ENCODE measurements around the gene SORCS2.
"Not testable (repeated sequence)": the region's sequence is repeated elsewhere in the genome, so short reads cannot be mapped to it uniquely, and the experiment has no call there.

Gene SORCS2

DNA sequence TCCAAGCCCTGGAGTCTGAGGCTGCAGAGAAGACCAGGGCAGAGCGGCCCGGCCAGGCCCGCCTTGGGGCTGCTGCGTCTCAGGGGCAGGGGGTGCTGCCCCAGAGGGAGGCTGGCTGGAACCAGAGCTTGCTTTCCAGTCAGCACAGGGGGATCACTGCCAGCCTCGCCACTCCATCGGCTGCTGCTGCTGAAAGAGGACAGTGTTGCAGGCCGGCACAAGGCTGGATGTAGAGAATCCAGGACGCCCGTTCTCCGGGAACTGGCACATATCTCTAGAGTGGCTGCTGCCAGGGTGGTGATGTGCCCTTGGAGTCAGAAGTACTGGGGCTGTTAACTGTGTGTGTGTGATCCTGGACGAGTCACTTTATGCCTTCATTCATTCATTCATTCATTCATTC is 31.9 kb upstream of the SORCS2 start:
- DNase-seq (ENCODE audit: low read depth), result no peak

DNA sequence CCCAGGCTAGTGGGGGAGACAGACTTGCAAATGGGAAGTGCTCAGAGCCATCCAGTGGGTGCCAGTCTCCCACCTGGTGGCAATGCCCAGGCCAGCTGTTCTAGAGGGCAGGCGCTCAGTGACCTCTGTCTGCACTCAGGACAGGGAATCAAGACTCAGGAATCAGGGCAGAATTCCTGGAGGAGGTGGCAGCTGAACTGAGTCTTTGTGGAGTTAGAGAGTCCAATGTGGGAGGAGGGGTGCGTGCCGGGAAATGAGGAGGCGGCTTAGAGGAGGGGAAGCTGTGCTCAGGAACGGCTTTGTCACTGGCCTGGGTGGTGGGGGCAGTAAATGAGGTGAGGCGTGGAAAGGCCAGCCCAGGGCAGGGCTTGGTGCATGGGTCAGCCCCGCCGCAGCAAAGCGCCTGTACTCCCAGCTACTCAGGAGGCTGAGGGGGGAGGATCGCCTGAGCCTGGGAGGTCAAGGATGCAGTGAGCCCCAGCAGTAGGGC is 31.3 kb upstream of the SORCS2 start:
- DNase-seq (ENCODE audit: low read depth), result no peak

DNA sequence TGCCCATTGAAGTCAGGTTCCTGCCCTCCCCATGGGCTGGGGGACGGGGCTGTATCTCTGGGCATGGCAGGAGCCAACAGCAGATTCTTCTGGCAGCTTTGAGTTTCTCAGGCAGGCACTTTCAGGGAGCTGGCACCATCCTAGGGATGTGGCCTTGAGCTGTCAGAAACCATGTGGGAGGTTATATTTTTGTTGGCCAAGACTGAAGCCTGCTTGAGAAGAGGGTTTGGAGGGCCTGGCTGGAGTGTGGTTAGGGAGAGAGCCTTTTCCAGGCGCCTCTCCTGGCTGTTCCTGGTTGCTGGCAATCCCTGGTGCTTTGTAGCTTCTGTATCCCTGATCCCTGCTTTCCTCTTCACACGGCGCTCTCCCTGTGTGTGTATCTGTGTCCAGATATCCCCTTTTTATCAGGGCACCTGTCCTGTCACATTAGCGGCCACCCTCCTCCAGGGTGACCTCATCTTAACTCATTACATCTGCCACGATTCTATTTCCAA is 30.6 kb upstream of the SORCS2 start:
- DNase-seq (ENCODE audit: low read depth), result no peak

DNA sequence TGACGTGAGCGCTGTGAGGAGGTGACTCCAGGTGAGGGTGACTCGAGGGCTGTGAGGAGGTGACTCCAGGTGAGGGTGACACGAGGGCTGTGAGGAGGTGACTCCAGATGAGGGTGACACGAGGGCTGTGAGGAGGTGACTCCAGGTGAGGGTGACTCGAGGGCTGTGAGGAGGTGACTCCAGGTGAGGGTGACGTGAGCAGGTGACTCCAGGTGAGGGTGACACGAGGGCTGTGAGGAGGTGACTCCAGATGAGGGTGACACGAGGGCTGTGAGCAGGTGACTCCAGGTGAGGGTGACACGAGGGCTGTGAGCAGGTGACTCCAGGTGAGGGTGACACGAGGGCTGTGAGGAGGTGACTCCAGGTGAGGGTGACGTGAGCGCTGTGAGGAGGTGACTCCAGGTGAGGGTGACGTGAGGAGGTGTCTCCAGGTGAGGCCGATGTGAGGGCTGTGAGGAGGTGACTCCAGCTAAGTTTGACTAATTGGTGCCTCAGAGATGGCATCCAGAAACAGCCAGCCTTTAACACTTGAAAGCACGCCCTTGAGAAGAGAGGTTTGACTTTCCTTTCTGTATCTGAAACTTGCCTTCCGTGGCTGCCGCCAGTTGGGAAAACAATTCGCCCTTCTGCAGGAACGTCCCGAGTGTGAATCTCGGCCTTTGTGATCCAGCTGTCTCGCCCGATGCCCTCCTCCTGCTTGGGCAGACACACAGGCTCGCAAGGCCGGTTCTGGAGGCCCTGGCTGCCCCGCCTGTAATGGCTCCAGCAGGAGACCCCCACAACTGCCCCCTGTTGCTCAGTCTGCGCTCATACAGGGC is 27.1 kb upstream of the SORCS2 start:
- DNase-seq (ENCODE audit: low read depth), result not testable (repeated sequence)

DNA sequence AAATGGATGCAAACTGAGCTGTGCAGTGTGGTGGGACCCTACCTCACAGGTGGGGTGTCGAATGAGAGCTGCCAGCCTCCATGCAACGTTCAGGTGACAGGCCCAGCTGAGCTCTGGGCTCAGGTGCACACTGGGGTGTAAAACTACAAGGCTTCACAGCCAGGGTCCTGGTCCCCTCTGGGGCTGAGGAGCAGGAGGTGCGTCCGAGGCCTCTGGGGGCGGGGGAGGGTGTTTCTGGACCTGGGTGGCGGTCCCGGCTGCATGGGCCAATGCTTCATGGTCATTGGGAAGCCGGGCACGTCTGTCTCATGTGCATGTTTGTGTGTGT is 26.5 kb upstream of the SORCS2 start:
- no peak for DNase-seq (ENCODE audit: low read depth)

DNA sequence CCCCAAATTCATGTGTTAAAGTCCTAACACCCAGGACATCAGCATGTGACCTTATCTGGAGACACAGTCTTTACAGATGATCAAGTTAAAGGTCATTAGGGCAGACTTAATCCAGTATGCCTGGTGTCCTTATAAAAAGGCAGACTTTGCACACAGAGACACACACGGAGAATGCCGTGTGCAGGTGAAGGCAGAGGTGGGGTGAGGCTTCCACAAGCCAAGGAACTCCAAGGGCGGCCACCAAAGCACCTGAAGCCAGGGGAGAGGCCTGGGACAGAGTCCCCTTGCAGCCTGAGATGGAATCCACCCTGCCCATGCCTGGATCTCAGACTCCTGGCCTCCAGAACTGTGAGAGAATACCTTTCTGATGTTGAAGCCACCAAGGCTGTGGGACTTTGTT is 26.1 kb upstream of the SORCS2 start:
- DNase-seq (ENCODE audit: low read depth), result no peak

DNA sequence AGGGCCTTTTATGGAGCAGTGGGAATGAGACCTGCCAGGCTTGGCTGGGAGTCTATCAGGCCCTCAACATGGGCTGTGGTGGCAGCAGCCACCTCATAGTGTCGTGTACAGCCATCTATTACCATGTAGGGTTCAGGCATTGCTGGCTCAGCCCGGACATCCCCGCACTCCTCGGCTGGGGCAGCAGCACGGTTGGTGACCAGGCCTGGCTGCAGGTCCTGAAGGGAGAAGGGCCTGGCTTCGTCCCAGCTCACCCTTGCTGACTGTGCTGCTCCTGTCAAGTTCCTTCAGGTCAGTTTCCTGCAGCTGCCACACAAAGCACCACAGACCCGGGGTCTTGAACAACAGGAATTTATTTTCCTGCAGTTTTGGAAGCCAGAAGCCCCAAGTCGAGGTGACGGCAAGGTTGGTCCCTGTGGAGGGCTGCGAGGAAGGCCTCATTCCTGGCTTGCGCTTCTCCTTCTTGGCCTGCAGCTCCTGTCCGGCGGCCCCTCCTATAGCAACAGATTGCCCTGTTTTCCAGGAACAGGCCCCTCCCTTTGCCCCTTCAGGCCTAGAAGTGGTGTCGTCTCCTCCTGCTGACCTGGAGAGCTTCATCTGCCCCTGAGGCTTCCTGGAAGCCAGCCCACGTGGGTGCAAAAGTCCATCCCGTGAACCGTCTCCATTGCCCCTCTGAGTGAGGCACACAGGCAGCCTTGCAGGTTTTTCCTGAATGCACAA is 25.2 kb upstream of the SORCS2 start:
- DNase-seq (ENCODE audit: low read depth), result no peak

DNA sequence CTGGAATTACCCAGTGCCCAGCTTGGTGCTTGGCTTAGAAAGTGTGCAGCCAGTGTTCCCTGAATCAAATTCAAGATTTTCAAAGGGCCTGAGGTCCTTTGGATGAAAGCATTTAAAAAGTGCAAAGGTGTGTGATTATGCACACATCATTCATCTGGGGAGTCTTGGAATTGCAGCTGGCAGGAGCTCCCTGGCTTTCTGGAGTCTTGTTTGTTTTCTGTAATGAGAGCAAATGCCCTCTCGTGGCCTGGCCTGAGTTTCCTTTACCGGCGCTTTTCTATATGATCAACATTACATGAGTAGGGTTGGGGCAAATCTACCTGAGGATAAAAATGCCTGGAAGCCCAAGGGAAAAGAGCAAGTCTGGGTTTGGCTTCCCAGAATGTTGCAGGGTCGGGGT is 24.6 kb upstream of the SORCS2 start:
- no peak for DNase-seq (ENCODE audit: low read depth)

DNA sequence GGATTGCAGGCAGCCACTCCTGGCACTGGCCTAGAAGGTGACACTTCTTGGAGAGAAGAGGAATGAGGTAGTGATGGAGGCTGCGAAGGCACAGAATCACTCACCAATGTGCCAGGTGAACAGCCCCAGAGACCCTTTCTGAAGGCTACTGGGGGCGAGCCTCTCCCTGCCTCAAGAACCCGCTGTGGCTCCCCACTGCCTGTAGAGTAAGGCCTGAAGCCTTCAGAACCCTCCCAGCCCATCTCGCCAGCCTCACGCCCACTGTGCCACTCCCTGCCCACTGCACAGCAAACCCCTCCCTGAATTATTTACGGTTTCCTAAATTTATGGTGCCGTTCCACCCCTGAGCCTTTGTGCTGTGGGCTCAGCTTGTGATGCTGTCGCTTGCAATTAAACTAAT is 24.2 kb upstream of the SORCS2 start:
- DNase-seq (ENCODE audit: low read depth), result no peak

DNA sequence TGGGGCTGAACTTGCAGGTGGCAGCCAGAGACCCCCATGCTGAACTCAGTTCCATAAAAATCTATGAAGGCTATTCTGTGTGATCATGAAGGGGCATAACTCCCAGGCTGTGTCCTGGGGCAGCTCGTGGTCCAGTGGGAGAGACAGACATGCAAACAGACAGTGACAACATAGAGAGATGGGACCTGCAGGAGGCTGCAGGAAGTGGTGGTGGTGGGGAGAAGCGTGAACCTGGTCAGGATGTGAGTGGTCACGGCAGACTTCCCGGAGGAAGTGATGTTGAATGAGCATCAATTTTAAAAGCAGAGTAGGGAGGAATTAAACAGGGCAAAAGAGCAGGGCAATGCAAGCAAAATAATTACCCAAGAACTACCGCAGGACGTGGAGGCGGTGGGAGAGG is 23.2 kb upstream of the SORCS2 start:
- DNase-seq (ENCODE audit: low read depth), result no peak

DNA sequence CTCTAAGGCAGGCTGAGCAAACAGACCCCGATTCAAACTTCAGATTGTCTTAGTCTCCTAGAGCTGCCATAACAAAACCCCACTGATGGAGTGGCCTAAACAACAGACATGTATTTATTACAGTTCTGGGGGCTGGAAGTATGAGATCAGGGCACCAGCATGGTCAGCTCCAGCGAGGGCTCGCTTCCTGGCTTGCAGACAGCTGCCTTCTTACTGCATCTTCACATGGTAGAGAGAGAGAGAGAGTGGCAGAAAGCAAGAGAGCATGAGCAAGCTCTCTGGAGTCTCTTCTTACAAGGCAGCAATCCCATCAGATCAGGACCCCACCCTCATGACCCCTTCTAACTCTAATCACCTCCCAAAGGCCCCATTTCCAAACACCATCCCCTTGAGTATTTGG is 22.3 kb upstream of the SORCS2 start:
- DNase-seq (ENCODE audit: low read depth), result no peak

DNA sequence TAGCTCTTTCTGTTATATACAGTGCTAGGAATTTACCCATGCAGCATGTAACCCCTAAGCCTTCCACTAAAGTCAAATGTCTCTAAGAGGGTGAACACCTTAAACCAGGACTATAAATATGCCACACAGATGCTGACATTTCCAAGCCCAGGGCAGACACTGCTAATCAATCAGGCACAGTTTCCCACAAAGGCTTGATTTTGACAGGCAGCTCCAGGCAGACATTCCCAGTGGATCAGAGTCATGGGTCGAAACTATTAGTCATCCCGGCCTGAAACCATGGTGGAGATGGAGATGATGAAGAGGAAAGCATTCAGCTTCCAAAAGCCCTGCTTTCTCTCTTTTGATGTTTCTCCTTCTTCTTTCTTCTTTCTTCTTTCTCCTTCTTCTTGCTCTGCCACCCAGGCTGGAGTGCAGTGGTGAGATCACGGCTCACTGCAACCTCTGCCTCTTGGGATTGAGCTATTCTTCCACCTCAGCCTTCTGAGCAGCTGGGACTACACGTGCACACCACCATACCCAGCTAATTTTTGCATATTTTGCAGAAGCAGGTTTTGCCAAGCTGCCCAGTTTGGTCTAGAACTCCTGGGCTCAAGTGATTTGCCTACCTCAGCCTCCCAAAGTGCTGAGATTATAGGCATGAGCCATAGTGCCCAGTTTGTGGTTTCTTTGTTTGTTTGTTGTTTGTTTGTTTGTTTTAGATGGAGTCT is 21.0 kb upstream of the SORCS2 start:
- no peak for DNase-seq (ENCODE audit: low read depth)

DNA sequence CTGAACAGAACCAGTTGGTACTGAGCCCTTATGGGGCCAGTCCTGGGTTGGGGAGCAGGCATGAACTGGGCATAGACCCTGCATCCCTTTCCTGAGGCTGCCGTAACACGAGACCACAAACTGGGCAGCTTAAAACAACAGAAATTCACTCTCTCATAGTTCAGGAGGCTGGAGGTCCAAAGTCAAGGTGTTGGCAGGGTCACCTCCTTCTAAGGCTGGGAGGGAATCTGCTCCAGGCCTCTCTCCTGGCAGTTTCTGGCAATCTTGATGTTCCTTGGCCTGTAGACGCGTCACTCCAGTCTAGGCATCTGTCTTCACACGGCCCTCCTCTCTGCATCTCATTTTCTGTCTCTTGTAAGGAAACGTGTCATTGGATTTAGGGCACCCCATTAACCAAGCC is 19.8 kb upstream of the SORCS2 start:
- DNase-seq (ENCODE audit: low read depth), result no peak

DNA sequence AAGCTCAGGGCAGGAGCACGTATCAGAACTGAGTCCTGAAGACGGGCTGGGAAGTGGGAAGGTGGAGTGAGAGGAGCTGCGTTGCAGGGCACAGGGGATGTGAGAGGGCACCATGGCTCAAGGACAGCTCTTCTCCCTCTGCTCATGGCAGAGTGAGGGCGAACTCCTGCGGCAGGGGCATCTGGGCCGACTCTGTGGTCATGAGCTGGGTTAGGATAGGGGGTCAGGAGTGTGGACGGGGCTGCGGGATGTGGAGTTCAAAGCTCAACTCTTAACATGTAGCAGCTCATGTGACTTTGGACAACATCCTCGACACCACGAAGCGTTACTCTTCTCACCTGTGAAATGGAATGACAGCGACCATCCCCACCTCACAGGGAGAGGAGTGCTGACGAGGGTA is 19.4 kb upstream of the SORCS2 start:
- no peak for DNase-seq (ENCODE audit: low read depth)

DNA sequence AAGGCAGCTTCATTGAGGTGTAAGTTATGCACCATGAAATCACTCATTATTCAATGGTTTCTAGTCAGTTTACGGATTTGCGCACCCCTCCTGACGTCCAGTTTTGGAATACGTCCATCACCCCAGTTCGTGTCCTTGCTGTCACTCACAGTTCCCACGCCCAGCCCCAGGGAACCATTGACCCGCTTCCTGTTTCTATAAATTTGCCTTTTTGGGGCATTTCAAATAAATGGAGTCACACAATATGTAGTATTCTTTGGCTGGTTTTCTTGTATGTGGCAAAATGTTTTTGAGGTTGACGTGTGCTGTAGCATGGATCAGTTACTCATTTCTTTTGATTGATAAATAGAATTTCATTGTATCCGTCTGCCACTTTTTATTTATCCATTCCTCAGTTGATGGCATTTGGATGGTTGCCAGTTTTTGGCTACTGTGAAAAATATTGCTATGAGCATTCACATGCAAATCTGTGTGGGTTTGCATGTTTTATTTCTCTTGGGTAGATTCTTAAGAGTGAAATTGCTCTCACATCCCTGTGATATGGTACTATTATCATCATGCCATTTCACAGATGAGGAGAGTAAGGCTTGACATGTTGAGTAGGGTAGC is 18.4 kb upstream of the SORCS2 start:
- DNase-seq (ENCODE audit: low read depth), result no peak

DNA sequence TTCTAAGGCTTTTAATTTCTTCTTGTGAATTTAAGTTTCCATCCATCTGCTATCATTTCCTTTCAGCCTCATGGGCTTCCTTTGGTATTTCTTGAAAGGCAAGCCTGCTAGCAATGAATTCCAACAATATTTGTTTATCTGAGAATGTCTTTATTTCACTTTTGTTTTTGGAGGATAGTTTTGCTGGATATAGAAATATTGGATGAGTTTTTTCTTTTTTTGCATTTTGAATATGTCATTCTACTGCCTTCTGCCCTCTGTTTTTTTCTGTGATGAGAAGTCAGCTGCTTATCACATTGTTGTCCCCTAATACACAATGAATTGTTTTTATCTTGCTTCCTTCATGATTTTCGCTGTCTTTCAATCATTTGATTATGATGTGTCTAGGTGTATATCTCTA is 13.2 kb upstream of the SORCS2 start:
- DNase-seq (ENCODE audit: low read depth), result no peak

DNA sequence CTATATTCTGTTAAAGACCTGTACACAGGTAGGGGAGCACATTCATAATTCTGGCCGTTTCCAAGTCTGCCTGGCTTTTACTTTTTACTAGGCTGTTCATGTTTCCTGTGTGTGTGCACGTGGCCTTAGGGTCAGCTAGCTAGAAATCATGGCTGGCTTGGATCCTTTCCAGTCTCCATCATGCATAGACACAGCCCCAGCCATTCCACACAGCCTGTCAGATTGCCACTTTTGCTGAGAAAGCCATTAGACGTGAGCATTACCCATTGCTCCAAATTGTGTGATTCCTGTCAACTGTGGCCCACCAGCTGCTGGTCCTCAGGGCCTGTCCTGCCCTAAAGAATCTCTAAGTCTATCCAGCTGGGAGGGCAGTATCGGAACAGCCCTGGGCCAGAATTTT is 11.4 kb upstream of the SORCS2 start:
- DNase-seq (ENCODE audit: low read depth), result no peak

DNA sequence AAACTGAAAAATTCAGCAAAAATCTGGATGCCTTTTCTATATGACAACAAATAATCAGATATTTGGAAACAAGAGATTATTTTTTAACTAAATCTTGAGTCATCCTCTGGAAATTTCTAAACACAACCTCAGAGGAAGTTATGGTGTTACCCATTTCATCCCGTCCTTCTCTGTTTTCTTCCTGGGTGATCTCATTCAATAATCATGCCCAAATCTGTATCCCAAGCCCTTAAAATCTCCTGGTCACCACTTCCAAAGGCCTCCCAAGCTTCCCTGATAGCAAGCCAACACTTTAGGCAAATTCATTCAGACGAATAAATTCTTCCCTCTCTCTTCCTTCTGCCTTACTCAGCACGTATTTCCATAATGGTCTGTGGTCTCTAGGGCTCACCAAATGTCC is 9.7 kb upstream of the SORCS2 start:
- DNase-seq (ENCODE audit: low read depth), result no peak

DNA sequence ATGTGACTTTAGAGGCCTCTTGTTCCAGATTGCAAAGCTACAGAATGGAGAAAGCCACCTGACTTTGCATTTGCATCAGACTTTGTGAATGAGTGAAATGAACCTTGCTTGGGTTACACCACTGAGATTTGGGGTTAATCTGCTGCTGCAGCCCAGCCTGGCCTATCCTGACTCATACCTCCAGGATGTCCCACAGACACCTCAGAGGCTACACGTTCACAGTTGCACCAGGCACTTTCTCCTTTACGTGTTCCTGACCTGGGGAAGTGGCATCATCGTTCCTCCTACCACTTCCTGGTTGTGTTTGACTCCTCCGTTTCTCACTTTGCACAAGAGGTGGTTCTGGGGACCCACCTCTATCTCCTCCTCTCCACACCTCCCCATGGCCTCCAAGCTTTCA is 9.2 kb upstream of the SORCS2 start:
- no peak for DNase-seq (ENCODE audit: low read depth)

DNA sequence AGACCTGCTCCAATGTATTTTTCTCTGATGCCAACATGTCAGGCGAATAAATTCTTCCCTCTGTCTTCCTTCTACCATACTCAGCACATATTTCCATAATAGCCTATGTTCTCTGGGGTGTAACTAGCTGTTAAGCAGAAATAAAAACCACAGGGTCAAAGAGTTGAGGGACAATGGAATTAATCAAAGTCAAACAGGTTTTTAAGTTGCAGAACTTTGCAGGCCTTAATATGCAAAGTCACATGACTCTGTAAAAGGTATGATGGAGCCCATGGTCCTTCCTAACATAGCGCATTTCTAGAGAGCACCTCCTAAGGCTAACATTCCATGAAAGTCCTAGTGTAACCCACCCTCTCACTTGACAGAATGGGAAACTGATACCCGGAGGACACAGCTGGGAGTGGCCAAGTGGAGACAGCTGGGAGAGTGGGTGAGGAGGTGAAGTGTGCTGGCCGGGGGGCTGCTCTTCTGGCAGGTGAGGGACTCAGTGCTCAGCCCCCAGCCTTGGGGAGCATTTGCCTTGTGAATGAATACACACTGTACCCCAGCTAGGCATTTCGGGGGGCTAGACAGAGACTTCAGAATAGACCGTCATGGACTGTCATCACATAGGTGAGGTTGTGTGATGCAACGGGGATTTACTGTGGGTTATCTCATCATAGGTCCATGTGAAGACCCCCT is 8.4 kb upstream of the SORCS2 start:
- no peak for DNase-seq (ENCODE audit: low read depth)

DNA sequence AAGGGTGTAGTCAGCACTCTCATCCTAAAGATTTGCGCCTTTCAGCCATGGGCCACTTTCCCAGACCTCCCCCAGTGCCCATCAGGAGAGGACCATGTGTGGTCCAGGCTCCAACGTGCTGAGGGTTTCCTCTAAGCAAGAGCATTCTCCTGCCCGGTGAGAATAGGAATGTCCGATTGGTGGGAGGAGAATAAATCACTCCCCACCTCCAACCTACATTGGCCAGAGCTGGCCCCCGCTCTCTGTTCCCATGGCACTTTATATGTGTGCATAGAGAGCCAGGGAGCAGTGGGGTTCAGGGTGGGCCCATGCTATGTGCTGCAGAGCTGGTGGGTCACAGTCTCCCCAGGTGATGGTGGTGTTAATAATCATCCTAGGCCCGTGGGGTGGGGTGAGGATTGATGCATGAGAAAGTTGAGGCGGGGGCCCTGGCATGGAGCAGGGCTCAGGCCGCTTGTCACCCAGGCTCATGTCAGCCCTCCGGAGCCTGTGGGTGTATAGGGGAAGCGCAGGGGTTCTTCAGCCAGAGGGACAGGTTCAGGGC is 6.8 kb upstream of the SORCS2 start:
- no peak for DNase-seq (ENCODE audit: low read depth)

DNA sequence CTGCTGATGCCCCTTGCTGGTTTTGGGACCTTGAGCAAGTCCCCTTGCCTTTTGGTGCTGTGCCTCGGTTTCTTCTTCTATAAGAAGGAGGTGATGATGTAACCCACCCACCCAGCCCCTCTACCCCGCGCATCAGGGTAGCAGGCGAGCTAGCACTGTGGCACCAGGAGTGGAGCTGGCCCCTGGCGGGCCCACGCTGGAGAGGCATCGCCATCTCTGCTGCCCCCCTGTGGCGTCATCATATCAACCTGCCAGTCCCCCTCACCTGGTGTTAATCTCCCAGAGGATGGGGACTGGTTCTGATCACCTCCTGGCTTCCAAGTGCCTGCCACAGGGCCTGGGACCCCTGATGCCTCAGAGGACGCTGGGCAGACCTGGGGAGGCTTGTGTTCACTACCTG is 6.3 kb upstream of the SORCS2 start:
- no peak for DNase-seq (ENCODE audit: low read depth)

Measured in GM04504 (cell line).